ENCODE data around the gene CYP2W1. TPM values are rescaled to one million over a fixed set of nuclear protein-coding genes. Genes with fewer than 3 reads are reported as not detected.

Gene CYP2W1
- total and polyA plus RNA-seq, 10 of the 15 experiments (the other 5 are each of a cell fraction or from before 2014, with no cell fraction given) = not detected

GRCh38 chr7:947391-948210 is 35.4 kb upstream of the CYP2W1 start:
- ChIA-PET POLR2A (interaction anchor here (0.5 kb wide), 1 partner anchor 134 kb away, joined by 5 read pairs; no protein-coding TSS in a partner anchor), SMC1A (ENCODE audit: uncharacterized antibody, unreplicated experiment) (no interaction called here), RAD21 (ENCODE audit: unreplicated experiment) (interaction anchor here (1.5 kb wide), 1 partner anchor 23 kb away, joined by 4 read pairs; no protein-coding TSS in a partner anchor), CTCF (no interaction called here)
- Histone ChIP-seq H3K9me3 (replicated peaks; ENCODE audit: control insufficient read depth, insufficient read depth, low read length) (no peaks in the 10 kb centered on the region), H3K4me3 (no peak overlapping the region), H3K4me2 (ENCODE audit: control insufficient read depth, insufficient read depth) (no peak overlapping the region), H3K27ac (ENCODE audit: control insufficient read depth, insufficient read depth) (no peak overlapping the region), H3K79me2 (ENCODE audit: control insufficient read depth, insufficient read depth, low read length) (peaks cover 31% of the 10 kb centered on the region), H3K27me3 (replicated peaks in 1 of 2; ENCODE audit: control insufficient read depth in 2 of 2, insufficient read depth in 2 of 2, low read length in 1 of 2) (no peaks in the 10 kb centered on the region), H3K4me1 (ENCODE audit: control insufficient read depth, insufficient read depth, low read length) (peaks cover 21% of the 10 kb centered on the region), H3K9ac (ENCODE audit: control insufficient read depth, insufficient read depth, low read length) (no peak overlapping the region), H4K20me1 (ENCODE audit: control insufficient read depth, insufficient read depth) (no peaks in the 10 kb centered on the region), H2AFZ (ENCODE audit: control insufficient read depth, low read depth, low read length) (no peak overlapping the region), H3K36me3 (ENCODE audit: control insufficient read depth in 2 of 2, insufficient read depth in 2 of 2, low read length in 1 of 2) (no peaks in the 10 kb centered on the region; a peak in 2 of 4 replicates)
- FAIRE-seq = no peak
- DNase-seq (ENCODE audit: low read depth, low spot score) = no peak
- in situ Hi-C loops (cut with MboI) (no loop called here), intact Hi-C loops (cut with micrococcal nuclease; ENCODE audit: unreplicated experiment) (no loop called here)
- WGBS (ENCODE audit: insufficient coverage, insufficient replicate concordance, low lambda C conversion rate, missing lambda C conversion rate) = 91% methylated on average over 30 of the region's 37 CpGs
- no peak for ATAC-seq
- no peak for TF ChIP-seq ZBTB33 (IDR thresholded peaks at IDR 0.05)
- TF ChIP-seq GATAD2B (conservative IDR thresholded peaks at IDR 0.05; ENCODE audit: low read depth) = no peak
- TF ChIP-seq KAT2A (conservative IDR thresholded peaks at IDR 0.05; ENCODE audit: control insufficient read depth, low read depth, low read length) = no peak
- no peak for TF ChIP-seq MTA2 (IDR thresholded peaks at IDR 0.05; ENCODE audit: low read depth)
- TF ChIP-seq RELA (IDR thresholded peaks at IDR 0.05; ENCODE audit: borderline replicate concordance, partially characterized antibody) = no peak
- TF ChIP-seq NR2C2 (IDR thresholded peaks at IDR 0.05; ENCODE audit: borderline replicate concordance, control insufficient read depth, insufficient read length, low read depth) = no peak
- TF ChIP-seq CEBPB (IDR thresholded peaks at IDR 0.05; ENCODE audit: borderline replicate concordance in 1 of 2, low read depth in 2 of 2, low read length in 2 of 2) = no peak
- TF ChIP-seq USF1 (IDR thresholded peaks at IDR 0.05; ENCODE audit: borderline replicate concordance, extremely low read length, insufficient read depth, low read depth, low read length) = no peak
- TF ChIP-seq ZNF274 (IDR thresholded peaks at IDR 0.05; ENCODE audit: insufficient read depth, insufficient read length) = no peak
- no peak for TF ChIP-seq TCF12 (IDR thresholded peaks at IDR 0.05; ENCODE audit: low read depth, low read length)
- no peak for TF ChIP-seq CUX1 (IDR thresholded peaks at IDR 0.05; ENCODE audit: insufficient replicate concordance, low read depth, low read length)
- TF ChIP-seq PML (IDR thresholded peaks at IDR 0.05; ENCODE audit: low read length) = no peak
- TF ChIP-seq HDAC6 (IDR thresholded peaks at IDR 0.05; ENCODE audit: unreplicated experiment) = no peak
- TF ChIP-seq STAT3 (IDR thresholded peaks at IDR 0.05; ENCODE audit: low read depth, low read length) = no peak
- no peak for TF ChIP-seq RFX5 (IDR thresholded peaks at IDR 0.05; ENCODE audit: low read depth, low read length)
- no TSS peak for BruUV-seq (replicated peaks)
